GM19351 (cell line): ENCODE results near the gene LRRIQ3.
"Not testable (repeated sequence)": the region's sequence is repeated elsewhere in the genome, so short reads cannot be mapped to it uniquely, and the experiment has no call there.

Experiments used
- ATAC-seq: cut with Tn5 transposase; IDR thresholded peaks from one replicate; pipeline ENCODE4 v1.9.1; 2021; ENCODE audit warnings: mild to moderate bottlenecking, moderate library complexity; ENCODE audit not compliant: unreplicated experiment

LRRIQ3 gene

GRCh38 chr1:74197657-74198552, at the start of gene LRRIQ3, which contains the start of gene FPGT:
TSS of gene LRRIQ3 (minus strand) at chr1:74198176. CDS start at chr1:74183684, 14,492 bp downstream.
TSS of gene FPGT (plus strand) at chr1:74198242. CDS start at chr1:74198279, 37 bp downstream.
- peak; percentile 90 for ATAC-seq

DNA sequence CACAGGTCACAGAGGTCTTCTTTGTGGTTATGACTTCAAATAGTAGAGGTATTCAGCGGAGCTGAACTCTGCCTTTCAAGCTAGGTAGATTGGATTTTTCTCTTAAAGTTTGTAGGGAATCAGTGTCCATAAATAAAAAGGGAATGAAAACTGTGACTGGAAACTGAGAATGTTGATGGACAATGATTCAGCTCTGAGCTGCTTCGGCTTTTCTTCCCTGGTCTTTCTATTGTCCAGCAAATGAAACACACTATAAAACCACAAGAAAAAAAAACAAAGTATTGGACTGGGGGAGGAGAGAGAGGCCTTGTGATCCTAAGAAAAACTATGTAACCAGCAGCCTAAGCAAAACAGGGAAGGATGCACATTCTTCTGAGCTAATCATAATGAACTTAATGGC, 48.3 kb upstream of the LRRIQ3 start:
- ATAC-seq, result no peak

DNA sequence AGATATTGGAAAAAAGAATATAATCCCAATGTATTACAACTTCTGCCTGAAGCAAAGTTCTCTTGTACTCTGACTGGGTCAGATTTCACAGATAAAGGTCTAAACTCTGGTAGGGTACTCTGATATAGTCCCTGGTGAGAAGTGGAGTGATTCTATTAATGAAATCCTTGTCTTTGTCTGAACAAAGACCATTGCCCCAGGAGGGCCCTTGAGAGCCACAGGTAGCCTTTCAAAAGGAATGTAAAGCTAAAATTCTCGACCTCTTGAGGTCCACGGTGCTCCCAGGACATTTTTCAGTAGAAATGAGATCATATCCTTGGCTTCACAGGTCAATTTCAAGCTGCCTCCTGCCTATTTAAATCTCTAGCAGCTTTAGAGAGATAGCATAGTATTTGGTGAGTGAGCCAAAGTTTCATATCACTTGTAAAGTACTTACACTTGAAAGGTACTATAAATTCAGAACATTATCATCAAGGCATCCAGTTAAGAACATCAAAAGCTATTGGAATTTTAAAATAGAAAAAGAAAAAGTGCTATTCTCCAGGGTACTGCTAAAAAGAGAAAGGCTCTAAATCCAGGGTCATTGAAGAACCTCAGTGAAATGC, 47.3 kb upstream of the LRRIQ3 start:
- no peak for ATAC-seq

DNA sequence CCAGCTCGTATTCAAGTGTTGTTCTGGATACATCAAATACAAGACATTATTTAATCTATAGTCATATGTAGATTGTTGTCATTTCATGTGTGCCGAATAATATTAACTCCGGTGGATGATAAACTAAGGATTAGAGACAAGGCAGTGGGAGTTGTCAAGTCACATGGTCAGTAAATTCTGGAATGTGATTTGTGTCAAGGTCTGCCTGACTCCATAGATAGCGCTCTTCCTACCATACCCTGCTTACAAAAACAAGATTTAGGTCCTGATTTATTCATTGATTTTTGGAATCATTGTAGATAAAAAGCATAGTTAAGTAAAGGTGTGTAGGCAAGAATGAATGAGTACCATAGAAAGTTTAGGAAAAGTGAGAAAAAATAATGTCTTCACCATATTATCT, 39.8 kb upstream of the LRRIQ3 start:
- ATAC-seq, result no peak

GRCh38 chr1:74237035-74237434, 39.1 kb upstream of the LRRIQ3 start:
- no peak for ATAC-seq

- ATAC-seq, result no peak
Measured at GRCh38 chr1:74236440-74236839, 38.5 kb upstream of the LRRIQ3 start.

- no peak for ATAC-seq
Measured at GRCh38 chr1:74235153-74235552, 37.2 kb upstream of the LRRIQ3 start, which contains the start of gene TNNI3K. TSS of gene TNNI3K (plus strand) at chr1:74235387. CDS start at chr1:74235452, 65 bp downstream.

- ATAC-seq, result no peak
Measured at GRCh38 chr1:74223453-74223852, 25.5 kb upstream of the LRRIQ3 start.

DNA sequence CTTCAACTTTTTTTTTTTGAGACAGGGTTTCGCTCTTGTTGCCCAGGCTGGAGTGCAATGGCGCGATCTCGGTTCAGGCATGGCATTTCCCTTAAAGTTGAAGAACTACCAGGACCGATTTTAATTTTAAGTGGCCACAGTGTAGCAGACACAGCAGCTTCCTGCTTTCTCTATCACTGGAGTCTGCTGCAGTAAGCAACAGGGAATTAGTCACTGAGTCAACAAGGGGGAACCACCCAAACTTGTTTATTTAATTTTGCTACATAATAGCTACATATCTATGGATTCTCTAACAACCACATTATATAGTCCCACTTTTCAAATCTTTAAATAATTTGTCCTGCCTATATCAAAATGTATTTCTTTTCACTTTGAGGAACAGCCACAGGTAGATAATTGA, 24.7 kb upstream of the LRRIQ3 start:
- no peak for ATAC-seq

GRCh38 chr1:74215229-74215628, 17.3 kb upstream of the LRRIQ3 start:
- no peak for ATAC-seq

- no peak for ATAC-seq
Measured at GRCh38 chr1:74205266-74205665, 7.3 kb upstream of the LRRIQ3 start.

DNA sequence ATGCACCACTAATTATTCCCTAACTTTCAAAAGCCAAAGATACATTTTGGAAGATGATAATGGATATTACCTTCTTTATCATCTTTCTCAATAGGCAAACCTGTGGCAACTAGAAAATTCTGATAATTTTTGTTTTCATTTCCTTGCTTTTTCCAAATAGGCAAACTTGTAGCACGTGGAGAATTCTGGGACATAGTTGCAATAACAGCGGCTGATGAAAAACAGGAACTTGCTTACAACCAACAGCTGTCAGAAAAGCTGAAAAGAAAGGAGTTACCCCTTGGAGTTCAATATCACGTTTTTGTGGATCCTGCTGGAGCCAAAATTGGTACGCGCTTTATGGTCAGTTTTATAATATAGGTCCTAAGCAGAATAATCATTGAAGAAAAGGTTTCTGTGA, 1.5 kb upstream of the LRRIQ3 start:
- no peak for ATAC-seq

GRCh38 chr1:74197255-74197654, 721 bp downstream of the LRRIQ3 start:
- no peak for ATAC-seq

- ATAC-seq, result no peak
Measured at GRCh38 chr1:74195339-74195738, 2.6 kb downstream of the LRRIQ3 start.

GRCh38 chr1:74193908-74194307, 4.1 kb downstream of the LRRIQ3 start:
- ATAC-seq, result no peak

GRCh38 chr1:74180490-74180889, 17.5 kb downstream of the LRRIQ3 start:
- ATAC-seq, result no peak

DNA sequence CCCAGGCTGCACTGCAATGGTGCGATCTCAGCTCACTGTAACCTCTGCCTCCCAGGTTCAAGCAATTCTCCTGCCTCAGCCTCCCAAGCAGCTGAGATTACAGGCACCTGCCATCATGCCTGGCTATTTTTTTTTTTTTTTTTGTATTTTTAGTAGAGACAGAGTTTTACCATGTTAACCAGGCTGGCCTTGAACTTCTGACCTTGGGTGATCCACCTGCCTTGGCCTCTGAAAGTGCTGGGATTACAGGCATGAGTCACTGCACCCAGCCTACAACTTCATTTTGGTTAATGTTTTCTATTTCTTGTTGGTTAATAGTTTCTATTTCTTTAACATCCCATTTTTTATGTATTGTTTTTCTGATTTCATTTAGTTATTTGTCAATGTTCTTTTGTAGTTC, 23.6 kb downstream of the LRRIQ3 start:
- ATAC-seq, result not testable (repeated sequence)

- ATAC-seq, result no peak
Measured at GRCh38 chr1:74162333-74162732, 35.6 kb downstream of the LRRIQ3 start.

DNA sequence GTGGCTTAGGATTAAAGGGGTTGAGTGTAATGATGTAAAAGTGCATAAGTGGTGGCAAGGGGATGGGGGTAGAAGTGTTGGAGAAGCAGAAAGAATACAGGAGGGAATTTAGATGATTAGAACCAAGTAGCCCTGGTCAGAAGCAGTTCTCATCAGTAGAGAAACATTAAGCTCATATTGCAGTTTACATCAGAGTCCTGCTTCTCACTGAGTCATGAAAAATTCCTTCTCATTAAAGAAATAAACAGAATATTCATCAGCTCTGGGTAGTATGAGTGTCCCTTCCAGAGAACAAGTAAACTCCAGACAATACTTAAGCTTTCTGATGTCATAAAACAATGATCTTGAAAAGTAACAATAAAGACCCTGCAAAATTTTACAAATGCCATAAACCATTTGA, 36.5 kb downstream of the LRRIQ3 start:
- no peak for ATAC-seq

DNA sequence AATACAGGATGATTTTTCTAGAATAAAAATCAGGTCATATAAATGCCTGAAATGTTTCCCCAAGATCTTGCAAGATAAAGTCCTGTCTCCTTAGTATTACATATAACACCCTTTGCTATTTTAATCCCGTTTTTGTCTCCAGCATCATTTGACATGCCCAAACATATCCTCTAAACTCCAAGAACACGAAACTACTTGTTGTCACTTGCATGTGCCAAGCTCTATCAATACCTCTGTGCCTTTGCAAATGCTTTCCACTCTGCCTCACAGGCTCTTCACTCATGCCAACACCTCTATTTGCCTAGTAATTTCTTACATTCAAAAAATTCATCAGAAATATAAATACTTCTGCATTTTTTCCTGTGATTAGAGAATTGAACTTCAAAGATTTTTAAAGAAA, 37.9 kb downstream of the LRRIQ3 start:
- ATAC-seq, result no peak

DNA sequence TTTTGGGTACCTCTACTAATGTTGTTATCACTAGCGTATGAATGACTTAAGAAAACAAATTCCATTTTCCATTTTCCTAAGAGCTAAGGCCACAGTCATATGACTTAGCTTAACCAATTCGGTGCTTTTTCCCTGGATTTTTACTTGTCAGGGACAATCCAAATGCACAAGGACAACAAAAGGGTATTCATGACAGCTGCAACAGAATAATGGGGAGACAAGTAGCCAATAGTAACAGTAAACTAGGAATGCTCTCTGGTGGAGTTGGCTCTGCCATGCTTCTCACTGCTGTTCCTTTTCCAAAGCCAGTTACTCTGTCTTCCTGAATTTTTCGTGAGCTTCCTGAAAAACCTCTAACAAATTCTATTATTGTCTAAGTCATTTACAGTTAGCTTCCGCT, 52.9 kb downstream of the LRRIQ3 start:
- no peak for ATAC-seq

DNA sequence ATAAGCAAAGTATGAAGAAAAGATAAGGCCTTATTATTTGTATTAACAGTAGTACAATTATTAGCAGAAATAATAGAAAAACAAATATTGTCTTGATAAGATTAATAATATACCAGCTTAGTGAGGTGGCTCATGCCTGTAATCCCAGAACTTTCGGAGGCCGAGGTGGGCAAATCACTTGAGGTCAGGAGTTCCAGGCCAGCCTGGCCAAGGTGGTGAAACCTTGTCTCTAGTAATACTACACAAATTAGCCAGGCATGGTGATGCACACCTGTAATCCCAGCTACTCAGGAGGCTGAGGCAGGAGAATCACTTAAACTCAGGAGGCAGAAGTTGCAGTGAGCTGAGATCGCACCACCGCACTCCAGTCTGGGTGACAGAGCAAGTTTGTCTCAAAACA, 80.6 kb downstream of the LRRIQ3 start:
- not testable (repeated sequence) for ATAC-seq
